ENCODE results near the gene ATP5F1D.

ATP5F1D gene

DNA sequence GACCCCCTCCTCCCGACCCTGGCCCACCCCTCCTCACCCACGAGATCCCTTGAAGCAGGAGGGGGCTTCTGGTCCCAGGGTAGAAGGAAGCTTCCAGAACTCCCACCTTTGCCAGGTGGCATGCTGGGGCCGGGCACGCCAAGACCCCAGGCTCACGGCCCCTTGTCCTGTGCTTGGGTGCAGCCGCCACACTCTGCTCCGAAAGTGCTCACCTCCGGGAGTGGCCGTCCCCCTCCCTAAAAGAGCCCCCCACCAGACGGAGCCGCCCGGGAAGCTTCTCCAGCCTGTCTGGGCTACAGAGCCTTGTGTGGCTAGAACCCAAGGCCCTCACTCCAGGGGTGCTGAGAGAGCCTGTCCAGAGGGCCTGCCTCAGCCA is 42.4 kb downstream of the ATP5F1D start:
- DNase-seq: no peak

DNA sequence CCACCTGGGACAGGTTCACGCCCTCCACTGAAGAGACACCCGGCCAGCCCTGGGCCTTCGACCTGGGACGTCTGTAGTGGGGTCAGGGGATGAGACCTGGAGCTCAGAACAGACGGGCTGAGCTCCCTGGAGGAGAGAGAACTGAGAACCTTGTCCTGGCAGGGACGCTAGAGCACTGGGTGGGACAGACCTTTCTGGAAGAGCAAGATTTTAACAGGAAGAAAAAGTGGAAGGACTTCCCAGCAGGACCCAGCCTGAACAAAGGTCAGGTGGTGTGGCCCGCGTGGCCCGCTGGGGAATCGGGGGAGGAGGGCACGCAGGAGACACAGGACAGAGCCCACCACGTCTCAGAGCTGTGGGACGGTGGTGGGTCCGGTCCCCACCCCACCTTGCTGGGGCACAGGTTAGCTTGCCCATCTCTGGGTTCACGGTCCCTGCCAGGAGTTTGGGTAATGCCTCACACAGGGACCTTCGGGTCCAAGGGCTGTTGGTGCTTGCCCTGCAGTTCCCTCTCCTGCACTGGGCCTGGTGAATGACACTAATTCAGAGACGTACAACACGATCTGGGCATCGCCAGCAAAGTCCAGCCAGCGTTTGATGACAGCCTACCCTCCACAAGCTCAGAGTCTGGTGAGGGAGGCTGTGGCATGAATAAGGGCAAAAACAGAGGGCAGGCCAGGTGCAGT is 42.9 kb downstream of the ATP5F1D start:
- no peak for DNase-seq

DNA sequence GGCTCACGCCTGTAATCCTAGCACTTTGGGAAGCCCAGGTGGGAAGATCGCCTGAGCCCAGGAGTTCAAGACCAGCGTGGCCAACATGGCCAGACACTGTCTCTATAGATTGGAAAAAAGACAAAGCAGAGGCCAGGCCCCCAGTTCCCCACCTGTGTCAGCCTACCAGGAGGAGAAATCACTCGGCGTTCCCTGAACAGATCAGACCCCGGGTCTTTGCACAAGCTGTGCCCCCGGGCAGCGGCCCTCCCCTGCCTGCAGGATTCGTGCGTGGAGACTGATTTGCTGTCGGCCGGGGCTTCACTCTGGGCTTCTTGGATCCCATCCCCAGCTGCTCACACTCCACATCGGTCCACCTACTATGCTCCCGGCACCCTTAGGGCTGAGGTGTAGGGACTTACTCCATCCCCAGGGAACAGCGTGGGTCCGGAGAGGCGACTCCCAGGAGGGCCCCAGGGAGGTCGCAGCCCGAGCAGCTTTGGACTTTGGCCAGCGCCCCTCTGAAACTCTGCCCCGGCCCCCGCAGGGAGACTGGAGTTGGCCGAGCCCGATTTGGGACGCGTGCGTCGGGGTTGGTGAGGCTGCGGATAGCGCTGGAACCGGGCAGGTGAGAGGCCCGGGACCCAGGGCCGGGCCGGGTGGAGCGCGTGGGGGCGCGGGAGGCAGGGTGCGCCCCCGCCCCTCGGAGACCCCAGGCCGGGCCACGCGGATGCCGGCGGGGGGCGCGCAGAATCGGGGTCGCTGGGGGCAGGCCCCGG is 43.6 kb downstream of the ATP5F1D start:
- DNase-seq: no peak

- DNase-seq: no peak
Measured at GRCh38 chr19:1285737-1286360, 44.3 kb downstream of the ATP5F1D start, which contains the start of gene EFNA2. Gene EFNA2, plus strand, starts transcription at chr19:1285873. Its CDS starts 296 bp downstream, at chr19:1286169.

DNA sequence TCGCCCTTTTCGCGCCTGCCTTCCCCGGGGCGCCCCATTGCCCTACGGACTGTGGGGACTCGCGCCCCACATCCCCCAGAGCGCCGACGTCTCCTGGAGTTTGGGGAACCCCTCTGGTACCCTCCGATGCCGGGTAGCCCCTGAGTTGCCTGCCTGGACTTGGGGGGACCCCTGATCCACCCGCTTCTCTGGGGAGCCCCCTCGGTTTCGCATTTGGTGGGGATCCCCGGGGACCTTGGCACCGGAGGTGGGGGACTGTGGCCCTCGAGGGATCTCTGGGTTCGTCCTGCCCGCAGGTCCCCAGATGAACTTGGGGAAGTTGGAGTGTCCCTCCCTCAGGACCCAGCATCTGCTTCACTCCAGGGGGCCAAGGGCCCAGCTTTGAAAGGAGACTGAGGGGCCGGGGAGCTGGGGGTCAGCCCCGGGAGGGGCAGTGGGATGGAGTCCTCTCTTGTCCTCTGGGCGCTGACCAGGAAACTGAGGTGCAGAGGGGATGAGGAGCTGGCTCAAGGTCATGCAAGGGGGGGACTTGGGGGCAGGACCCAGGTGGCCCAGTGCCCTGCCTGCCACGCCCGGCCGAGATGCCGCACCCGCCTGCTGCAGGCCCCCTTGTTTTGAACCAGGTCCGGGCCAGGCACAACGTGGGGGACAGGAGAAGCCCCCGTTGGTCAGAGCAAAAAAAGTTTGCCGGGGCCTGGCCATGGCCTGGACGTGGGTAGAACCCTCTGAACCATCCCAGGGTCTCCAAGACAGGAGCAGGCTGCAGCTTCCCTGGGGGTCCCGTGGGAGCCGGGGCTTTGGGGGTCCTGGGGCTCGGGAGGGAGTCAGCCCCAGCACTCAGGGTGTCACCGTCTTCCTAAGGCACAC is 45.2 kb downstream of the ATP5F1D start:
- DNase-seq: no peak

GRCh38 chr19:1287354-1288225 is 46.0 kb downstream of the ATP5F1D start:
- DNase-seq: no peak

- DNase-seq: no peak
Measured at GRCh38 chr19:1288226-1288612, 46.7 kb downstream of the ATP5F1D start.

DNA sequence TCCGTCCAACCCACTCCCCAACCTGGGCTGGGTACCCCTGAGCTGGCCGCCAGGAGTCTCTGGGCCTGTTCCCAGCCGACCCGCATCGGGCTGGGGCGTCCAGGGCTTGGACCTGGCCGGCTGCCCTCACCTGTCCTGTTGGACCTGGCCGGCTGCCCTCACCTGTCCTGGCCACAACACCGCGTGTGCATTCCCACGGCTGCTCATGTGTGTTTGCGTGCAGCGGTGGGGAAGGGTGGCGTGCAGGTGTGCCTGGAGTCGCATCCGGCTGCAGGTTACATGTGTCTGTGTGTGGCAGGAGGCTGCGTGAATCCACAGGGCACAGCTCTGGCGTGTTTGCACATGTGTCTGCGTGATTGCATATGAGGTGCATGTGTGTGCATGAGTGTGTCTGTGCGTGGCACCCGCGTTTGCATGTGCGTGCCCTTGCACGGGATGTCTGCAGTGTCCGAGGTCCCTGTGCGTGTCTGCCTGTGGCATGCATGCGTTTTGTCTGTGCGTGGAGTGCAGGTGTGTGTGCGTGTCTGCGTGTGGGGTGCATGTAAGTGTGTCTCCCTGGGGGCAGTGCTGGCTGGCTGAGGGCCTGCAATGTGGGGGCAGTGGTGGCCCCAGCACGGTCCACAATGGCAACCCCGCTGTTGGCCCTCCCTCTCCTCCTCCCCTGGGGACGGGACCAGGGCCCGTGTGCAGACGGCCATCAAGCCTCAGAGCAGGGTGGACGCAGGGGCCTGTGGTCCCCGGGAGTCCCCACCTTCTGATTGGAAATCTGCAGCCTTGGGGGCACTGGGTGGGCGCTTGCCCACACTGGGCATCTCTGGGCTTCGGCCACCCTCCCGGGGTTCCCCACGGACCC is 47.5 kb downstream of the ATP5F1D start:
- no peak for DNase-seq

- DNase-seq: no peak
Measured at GRCh38 chr19:1289686-1290025, 48.1 kb downstream of the ATP5F1D start.

DNA sequence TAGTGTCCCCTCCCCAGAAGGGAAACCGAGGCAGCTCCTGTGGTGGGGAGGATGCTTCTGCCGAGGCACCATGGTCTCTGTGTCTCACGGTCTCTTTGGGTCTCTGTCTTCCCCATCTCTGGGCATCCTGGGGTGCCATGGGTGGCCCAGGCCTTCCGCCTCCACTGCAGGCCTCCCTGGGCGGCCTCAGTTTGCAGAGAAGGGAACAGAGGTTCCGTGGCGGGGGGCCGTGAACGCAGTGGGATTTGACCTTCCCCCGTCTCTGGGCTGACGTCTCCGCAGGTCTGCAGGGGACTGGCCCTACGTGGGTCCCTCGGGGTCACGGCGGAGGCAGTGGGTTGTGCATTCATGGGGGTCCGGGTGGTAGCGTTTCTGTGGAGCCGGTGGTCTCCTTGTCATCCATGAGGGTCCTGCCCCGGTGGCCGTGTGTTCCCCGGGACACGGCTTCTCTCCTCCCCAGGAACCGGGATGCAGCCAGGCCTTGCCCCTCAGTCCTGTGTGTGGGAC is 48.7 kb downstream of the ATP5F1D start:
- DNase-seq: no peak

DNA sequence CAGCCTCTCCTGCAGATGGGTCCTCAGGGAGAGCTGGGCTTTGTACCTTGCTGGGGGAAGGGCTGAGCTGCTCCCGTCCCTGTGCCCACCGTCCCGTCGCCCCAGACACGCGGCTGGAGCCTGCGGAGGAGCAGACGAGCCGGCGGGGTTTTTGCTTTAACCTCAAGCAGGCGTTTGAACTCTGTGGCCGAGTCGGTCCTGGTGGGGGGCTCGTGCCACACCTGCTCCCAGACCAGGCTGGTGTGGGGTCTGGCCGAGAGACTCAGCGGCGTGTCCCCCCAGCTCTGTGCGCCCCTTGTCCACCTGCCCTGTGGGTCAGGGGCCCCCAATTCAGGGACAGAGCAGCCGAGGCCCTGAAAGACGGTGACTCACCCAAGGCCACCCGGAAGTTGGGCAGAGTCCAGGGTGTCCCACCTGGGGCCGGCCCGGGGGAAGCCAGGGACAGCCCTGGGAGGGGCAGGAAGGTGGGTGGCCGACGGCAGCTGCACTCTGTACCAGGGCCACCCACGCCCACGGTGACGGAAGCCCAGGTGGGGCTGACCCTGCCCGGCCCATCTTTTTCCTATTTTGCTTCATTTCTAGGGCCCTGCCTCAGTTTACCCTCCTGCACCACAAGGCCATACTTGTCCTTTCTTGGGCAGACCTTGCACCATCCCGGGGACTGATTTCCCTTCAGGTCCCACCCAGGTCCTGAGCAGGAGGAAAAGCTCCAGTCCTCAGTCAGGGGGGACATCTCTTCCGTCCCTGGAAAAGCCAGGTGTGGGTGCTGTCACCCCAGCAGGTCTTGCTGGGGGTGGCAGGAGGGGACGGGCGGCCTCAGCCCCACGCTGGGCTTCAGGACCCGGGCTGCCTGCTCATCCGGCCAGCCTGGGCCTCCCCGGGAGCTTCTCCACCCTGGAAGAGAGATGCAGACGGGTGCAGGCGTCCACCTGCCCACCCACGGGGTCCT is 49.4 kb downstream of the ATP5F1D start:
- DNase-seq: no peak

DNA sequence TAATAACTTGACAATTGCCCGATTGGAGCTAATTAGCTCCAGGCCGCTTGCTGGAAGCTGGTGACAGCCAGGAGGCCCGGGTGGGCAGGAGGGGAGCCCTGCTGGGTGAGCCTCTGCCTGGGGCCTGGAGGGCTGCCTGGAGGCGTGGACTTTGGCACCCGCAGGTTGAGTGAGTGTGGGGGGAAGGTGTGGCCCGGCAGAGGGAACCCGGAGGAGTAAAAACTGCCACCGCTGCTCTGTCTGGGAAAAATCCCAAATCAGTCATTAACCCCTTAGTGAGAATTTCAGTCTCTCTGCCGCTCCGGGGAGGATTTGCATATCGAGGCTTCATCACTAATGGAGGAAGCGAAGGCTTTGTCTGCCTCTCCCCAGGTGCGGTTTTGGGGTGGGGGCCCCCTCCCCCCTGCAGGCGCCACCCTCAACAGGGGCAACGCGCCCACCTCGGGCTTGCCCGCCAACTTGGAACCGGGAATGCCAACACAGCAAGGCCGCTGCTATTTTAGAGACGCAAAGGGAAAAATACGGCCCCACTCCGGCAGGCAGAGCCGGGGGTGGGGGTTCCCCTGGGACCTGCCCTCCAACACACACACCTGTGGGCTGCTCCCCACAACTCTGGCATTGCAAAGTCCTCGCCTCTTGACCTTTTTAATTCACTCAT is 50.3 kb downstream of the ATP5F1D start:
- DNase-seq: no peak

- no peak for DNase-seq
Measured at GRCh38 chr19:1292419-1293151, 51.0 kb downstream of the ATP5F1D start.

- DNase-seq: no peak
Measured at GRCh38 chr19:1293782-1294604, 52.4 kb downstream of the ATP5F1D start.
